GM18517 (cell line): ENCODE measurements around the gene WDR17.

Experiments used
- ATAC-seq: cut with Tn5 transposase; IDR thresholded peaks from one replicate; pipeline ENCODE4 v1.9.1; 2021; ENCODE audit warnings: mild to moderate bottlenecking, moderate library complexity; ENCODE audit not compliant: unreplicated experiment

Gene WDR17

GRCh38 chr4:176084769-176085168 lies 19.1 kb downstream of the WDR17 start:
- ATAC-seq = no peak

GRCh38 chr4:176090115-176090514 lies 24.5 kb downstream of the WDR17 start:
- peak; percentile 61 for ATAC-seq

- ATAC-seq = no peak
Observed at GRCh38 chr4:176099314-176099713, 33.7 kb downstream of the WDR17 start.

GRCh38 chr4:176102414-176103063 lies 36.9 kb downstream of the WDR17 start:
- ATAC-seq = no peak

GRCh38 chr4:176107695-176108094 lies 42.1 kb downstream of the WDR17 start:
- ATAC-seq = no peak

- peak; percentile 100 for ATAC-seq
Observed at GRCh38 chr4:176123710-176124407, 58.2 kb downstream of the WDR17 start.

- ATAC-seq = no peak
Observed at GRCh38 chr4:176125063-176125462, 59.4 kb downstream of the WDR17 start.

- ATAC-seq = no peak
Observed at GRCh38 chr4:176134670-176135069, 69.0 kb downstream of the WDR17 start.

- ATAC-seq = no peak
Observed at GRCh38 chr4:176137631-176138030, 72.0 kb downstream of the WDR17 start.

GRCh38 chr4:176139518-176139917 lies 73.9 kb downstream of the WDR17 start:
- no peak for ATAC-seq

GRCh38 chr4:176142253-176142652 lies 76.6 kb downstream of the WDR17 start:
- no peak for ATAC-seq

GRCh38 chr4:176149680-176150355 lies 84.2 kb downstream of the WDR17 start:
- ATAC-seq = no peak

- ATAC-seq = peak; percentile 45
Observed at GRCh38 chr4:176150356-176150682, 84.7 kb downstream of the WDR17 start.

- peak; percentile 22 for ATAC-seq
Observed at GRCh38 chr4:176150704-176151103, 85.1 kb downstream of the WDR17 start.

- ATAC-seq = no peak
Observed at GRCh38 chr4:176153124-176153523, 87.5 kb downstream of the WDR17 start.

- ATAC-seq = no peak
Observed at GRCh38 chr4:176156656-176157055, 91.0 kb downstream of the WDR17 start.

- ATAC-seq = no peak
Observed at GRCh38 chr4:176163041-176163440, 97.4 kb downstream of the WDR17 start.

GRCh38 chr4:176185051-176185450 lies 119.4 kb downstream of the WDR17 start:
- ATAC-seq = no peak

- ATAC-seq = no peak
Observed at GRCh38 chr4:176186067-176186466, 120.4 kb downstream of the WDR17 start.

- ATAC-seq = no peak
Observed at GRCh38 chr4:176186671-176187395, 121.2 kb downstream of the WDR17 start.

GRCh38 chr4:176187624-176188023 lies 122.0 kb downstream of the WDR17 start:
- ATAC-seq = no peak

- no peak for ATAC-seq
Observed at GRCh38 chr4:176188654-176189053, 123.0 kb downstream of the WDR17 start.
